Measurements from ENCODE around the gene GASK1B. TPM values are rescaled to one million over a fixed set of nuclear protein-coding genes. Genes with fewer than 3 reads are reported as not detected.

Gene GASK1B
- total RNA-seq, 1 experiment from 2014 or later = 0.42 TPM

- no peaks in the 10 kb centered on the region for H3K27me3 ChIP-seq (ENCODE audit: control insufficient read depth, insufficient read depth, low read length)
- H3K36me3 ChIP-seq (replicated peaks; ENCODE audit: control insufficient read depth, insufficient read depth, low read length) = no peaks in the 10 kb centered on the region
- H3K4me3 ChIP-seq (ENCODE audit: insufficient read depth, low read depth, low read length) = no peak overlapping the region
- DNase-seq = no peak
These were observed 38.6 kb downstream of the GASK1B start for GRCh38 chr4:158134222-158134621.

GRCh38 chr4:158133551-158133950 is 39.3 kb downstream of the GASK1B start:
- no peak for DNase-seq
- Histone ChIP-seq H3K27me3 (ENCODE audit: control insufficient read depth, insufficient read depth, low read length) (no peaks in the 10 kb centered on the region), H3K36me3 (replicated peaks; ENCODE audit: control insufficient read depth, insufficient read depth, low read length) (no peaks in the 10 kb centered on the region), H3K4me3 (ENCODE audit: insufficient read depth, low read depth, low read length) (no peak overlapping the region)

GRCh38 chr4:158131027-158131426 is 41.8 kb downstream of the GASK1B start:
- no peak for DNase-seq
- Histone ChIP-seq H3K27me3 (ENCODE audit: control insufficient read depth, insufficient read depth, low read length) (no peaks in the 10 kb centered on the region), H3K36me3 (replicated peaks; ENCODE audit: control insufficient read depth, insufficient read depth, low read length) (no peaks in the 10 kb centered on the region), H3K4me3 (ENCODE audit: insufficient read depth, low read depth, low read length) (no peak overlapping the region)

DNA sequence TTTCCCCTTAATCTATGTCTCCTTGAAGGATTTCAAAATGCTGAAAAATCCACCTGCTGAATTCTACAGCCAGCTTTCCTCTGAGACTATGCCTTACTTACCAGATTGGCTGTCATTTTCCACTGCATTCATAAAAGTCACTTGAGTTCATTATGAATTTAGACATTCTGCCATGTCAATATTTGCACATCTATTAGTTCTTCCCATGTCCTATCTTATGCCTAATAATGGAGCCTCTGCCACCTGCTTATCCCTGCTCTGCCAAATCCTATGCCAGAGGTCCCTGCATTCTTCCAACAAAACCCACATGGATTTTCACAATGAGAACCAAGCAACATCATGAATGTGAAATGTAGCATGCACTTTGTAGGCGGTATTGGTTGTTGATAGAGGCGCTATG is 42.6 kb downstream of the GASK1B start:
- Histone ChIP-seq H3K27me3 (ENCODE audit: control insufficient read depth, insufficient read depth, low read length) (no peaks in the 10 kb centered on the region), H3K36me3 (replicated peaks; ENCODE audit: control insufficient read depth, insufficient read depth, low read length) (no peaks in the 10 kb centered on the region), H3K4me3 (ENCODE audit: insufficient read depth, low read depth, low read length) (no peak overlapping the region)
- DNase-seq = no peak

- Histone ChIP-seq H3K27me3 (ENCODE audit: control insufficient read depth, insufficient read depth, low read length) (no peaks in the 10 kb centered on the region), H3K36me3 (replicated peaks; ENCODE audit: control insufficient read depth, insufficient read depth, low read length) (no peaks in the 10 kb centered on the region), H3K4me3 (ENCODE audit: insufficient read depth, low read depth, low read length) (no peak overlapping the region)
- DNase-seq = no peak
These were observed 43.1 kb downstream of the GASK1B start for GRCh38 chr4:158129694-158130093.

- Histone ChIP-seq H3K27me3 (ENCODE audit: control insufficient read depth, insufficient read depth, low read length) (no peaks in the 10 kb centered on the region), H3K4me3 (ENCODE audit: insufficient read depth, low read depth, low read length) (no peak overlapping the region), H3K36me3 (replicated peaks; ENCODE audit: control insufficient read depth, insufficient read depth, low read length) (no peaks in the 10 kb centered on the region)
- no peak for DNase-seq
These were observed 44.3 kb downstream of the GASK1B start for GRCh38 chr4:158128540-158128939.

- Histone ChIP-seq H3K27me3 (ENCODE audit: control insufficient read depth, insufficient read depth, low read length) (no peaks in the 10 kb centered on the region), H3K36me3 (replicated peaks; ENCODE audit: control insufficient read depth, insufficient read depth, low read length) (no peaks in the 10 kb centered on the region), H3K4me3 (ENCODE audit: insufficient read depth, low read depth, low read length) (no peak overlapping the region)
- no peak for DNase-seq
These were observed 47.5 kb downstream of the GASK1B start for GRCh38 chr4:158125310-158125709.

Other genes starting within 250 kb of the GASK1B start
- gene TMEM144, start 37.5 kb upstream of the GASK1B start, total RNA-seq (2014; rRNA removed; shearing (Covaris generic)) = 5.2 and 7.1 TPM in 2 replicates